Stimulated activated naive CD8-positive, alpha-beta T cell treated with anti-CD3 and anti-CD28 coated beads, Interleukin-15, Interleukin-2, amounts not matched to agents 100 ng/mL and 50 ng/mL, for 24 hours (primary cell): ENCODE results near the gene NTPCR.

Experiments used
- H3K27ac Mint-ChIP-seq: one replicate; pipeline ENCODE4 v1.8.0; 2021; ENCODE audit warnings: mild to moderate bottlenecking, mixed read lengths
- H3K27me3 Mint-ChIP-seq: one replicate; pipeline ENCODE4 v1.8.0; 2021; ENCODE audit warnings: mixed read lengths
- H3K36me3 Mint-ChIP-seq: one replicate; pipeline ENCODE4 v1.8.0; 2021; ENCODE audit warnings: low read depth, mixed read lengths
- H3K4me1 Mint-ChIP-seq: one replicate; pipeline ENCODE4 v1.8.0; 2021; ENCODE audit warnings: low read depth, mixed read lengths
- H3K4me3 Mint-ChIP-seq: one replicate; pipeline ENCODE4 v1.8.0; 2021; ENCODE audit warnings: mild to moderate bottlenecking, mixed read lengths
- H3K9me3 Mint-ChIP-seq: one replicate; pipeline ENCODE4 v1.8.0; 2021; ENCODE audit warnings: mixed read lengths

The NTPCR gene

DNA sequence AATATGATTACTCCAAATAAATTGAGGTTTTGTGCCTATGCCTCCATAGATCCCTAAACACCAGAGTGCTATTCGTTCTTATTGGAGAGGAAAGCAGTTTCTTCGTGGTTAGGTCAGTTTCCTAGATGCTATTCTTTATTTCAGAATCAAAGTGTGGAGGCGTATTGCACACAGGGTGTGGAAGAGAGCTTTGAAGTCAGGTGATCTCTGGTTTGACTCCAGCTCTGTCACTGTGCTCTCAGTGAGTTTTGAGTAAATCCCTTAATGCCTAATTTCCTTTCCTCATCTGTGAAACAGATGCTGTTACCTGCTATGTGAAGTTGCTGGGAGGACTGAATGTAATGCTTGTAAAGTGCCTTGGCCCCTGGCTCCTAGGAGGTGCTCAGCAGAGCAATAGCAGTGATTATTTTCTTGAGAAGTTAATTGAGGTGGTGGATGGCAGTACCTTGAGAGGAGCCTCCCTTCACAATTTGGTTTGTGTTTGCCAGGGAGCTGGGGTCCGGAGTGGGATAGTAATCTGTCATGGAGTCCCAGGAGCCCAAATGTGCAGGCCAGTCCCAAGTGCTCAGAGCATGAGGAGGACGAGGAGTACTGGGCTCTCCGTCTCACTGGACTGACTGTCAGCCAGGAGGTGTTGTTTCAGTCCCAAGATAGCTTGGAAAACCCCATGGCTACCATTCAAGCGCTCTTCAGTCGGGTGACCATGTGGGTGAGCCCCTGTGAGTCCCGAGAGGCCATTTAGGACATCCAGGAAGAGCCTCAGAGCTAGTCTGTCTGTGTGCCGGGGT lies 14.9 kb downstream of the NTPCR start:
- H3K9me3 Mint-ChIP-seq = no peaks in the 10 kb centered on the region
- no peak overlapping the region for H3K27ac Mint-ChIP-seq
- H3K36me3 Mint-ChIP-seq = peaks cover 60% of the 10 kb centered on the region
- H3K27me3 Mint-ChIP-seq = no peaks in the 10 kb centered on the region
- peaks cover 52% of the 10 kb centered on the region for H3K4me1 Mint-ChIP-seq
- no peak overlapping the region for H3K4me3 Mint-ChIP-seq

DNA sequence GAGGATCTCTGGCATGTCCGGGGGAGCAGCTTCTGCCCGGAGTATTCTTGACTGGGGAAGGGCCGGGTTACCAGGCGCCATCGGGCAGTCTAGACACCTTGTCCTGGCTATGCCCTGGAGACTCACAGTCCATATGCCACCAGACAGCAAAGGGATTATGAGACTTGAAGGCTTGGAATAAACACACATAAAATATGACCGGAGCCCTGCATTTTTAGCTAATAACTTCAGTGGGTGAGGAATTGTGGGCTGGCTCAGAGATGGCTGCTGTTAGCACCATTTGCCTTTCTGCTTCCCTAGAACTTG lies 15.5 kb downstream of the NTPCR start:
- Mint-ChIP-seq H3K9me3 (no peaks in the 10 kb centered on the region), H3K27ac (no peak overlapping the region), H3K36me3 (peaks cover 60% of the 10 kb centered on the region), H3K4me1 (peaks cover 52% of the 10 kb centered on the region), H3K27me3 (no peaks in the 10 kb centered on the region), H3K4me3 (no peak overlapping the region)

DNA sequence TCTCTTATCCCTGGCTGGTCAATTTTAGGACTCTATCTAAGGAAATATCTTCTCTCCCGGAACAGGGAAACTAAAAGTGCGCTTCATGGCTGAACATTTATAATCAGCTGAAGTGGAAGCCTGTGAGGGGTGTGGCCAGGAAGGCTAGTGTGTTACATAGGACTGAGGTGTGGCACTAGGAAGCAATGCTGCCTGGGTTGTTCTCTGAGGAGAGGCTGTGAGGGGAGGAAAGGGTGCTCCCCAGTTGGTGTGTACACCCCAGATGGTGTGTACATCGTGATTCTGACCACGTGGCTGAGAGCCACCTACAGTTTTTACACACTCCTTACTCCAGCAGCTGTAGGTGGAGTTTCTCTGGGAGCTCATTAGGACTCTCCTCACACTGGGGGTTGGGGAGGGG lies 16.3 kb downstream of the NTPCR start:
- no peaks in the 10 kb centered on the region for H3K27me3 Mint-ChIP-seq
- no peak overlapping the region for H3K27ac Mint-ChIP-seq
- H3K4me1 Mint-ChIP-seq = peaks cover 47% of the 10 kb centered on the region
- H3K36me3 Mint-ChIP-seq = peaks cover 62% of the 10 kb centered on the region
- no peak overlapping the region for H3K4me3 Mint-ChIP-seq
- peaks cover 4% of the 10 kb centered on the region for H3K9me3 Mint-ChIP-seq

DNA sequence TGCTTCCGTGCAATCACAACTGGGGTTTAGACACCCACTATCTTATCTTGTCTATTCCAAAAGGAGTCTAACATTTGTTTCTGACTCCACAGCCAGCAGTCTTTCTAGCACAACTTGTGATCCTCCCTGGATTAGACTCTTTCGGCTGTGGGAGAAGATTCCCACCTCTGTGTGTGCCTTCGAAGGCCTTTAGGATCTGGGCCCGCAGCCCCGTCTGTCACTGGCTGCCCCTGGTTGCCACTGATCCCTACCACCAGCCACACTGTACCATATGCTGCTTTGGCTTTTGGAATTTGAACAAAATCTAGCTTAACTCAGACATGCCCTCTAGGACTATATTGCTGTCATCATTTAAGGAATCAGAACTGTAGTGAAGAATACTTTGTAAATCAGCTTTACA lies 18.0 kb downstream of the NTPCR start:
- Mint-ChIP-seq H3K27ac (no peak overlapping the region), H3K27me3 (no peaks in the 10 kb centered on the region), H3K4me3 (no peak overlapping the region), H3K36me3 (peaks cover 71% of the 10 kb centered on the region), H3K4me1 (peaks cover 30% of the 10 kb centered on the region), H3K9me3 (peaks cover 15% of the 10 kb centered on the region)

DNA sequence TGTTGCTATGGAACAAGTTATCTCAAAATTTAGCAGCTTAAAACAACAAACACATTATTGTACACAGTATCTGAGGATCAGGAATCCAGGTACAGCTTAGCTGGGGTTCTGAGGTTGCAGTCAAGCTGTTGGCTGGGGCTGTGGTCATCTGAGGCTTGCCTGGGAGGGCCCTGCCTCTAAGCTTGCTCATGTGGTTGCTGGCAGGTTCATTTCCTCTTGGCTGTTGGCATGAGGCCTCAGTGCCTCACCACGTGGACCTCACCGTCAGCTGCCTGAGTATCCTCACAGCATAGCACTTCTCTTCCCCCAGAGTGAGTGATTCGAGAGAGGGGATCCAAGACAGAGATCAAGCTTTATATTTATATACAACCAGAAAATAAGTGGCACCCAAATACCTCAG lies 18.6 kb downstream of the NTPCR start:
- H3K36me3 Mint-ChIP-seq = peaks cover 76% of the 10 kb centered on the region
- no peak overlapping the region for H3K4me3 Mint-ChIP-seq
- H3K4me1 Mint-ChIP-seq = peaks cover 25% of the 10 kb centered on the region
- peaks cover 21% of the 10 kb centered on the region for H3K9me3 Mint-ChIP-seq
- no peaks in the 10 kb centered on the region for H3K27me3 Mint-ChIP-seq
- H3K27ac Mint-ChIP-seq = peak overlapping the region; percentile 68

DNA sequence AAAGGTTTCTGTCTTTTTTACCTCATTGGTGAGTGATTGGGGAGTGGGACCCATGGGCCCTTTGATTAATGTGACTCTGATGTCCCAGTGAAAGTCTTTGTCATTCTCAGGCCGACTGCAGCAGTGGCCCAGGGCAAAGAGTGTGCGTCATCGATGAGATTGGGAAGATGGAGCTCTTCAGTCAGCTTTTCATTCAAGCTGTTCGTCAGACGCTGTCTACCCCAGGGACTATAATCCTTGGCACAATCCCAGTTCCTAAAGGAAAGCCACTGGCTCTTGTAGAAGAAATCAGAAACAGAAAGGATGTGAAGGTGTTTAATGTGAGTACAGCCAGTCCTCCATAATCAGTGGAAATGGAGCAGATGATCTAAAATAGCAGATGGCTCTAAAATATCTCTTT lies 19.4 kb downstream of the NTPCR start:
- Mint-ChIP-seq H3K4me3 (no peak overlapping the region), H3K9me3 (peaks cover 25% of the 10 kb centered on the region), H3K27me3 (no peaks in the 10 kb centered on the region), H3K27ac (peak overlapping the region; percentile 68), H3K4me1 (peaks cover 21% of the 10 kb centered on the region), H3K36me3 (peaks cover 84% of the 10 kb centered on the region)

DNA sequence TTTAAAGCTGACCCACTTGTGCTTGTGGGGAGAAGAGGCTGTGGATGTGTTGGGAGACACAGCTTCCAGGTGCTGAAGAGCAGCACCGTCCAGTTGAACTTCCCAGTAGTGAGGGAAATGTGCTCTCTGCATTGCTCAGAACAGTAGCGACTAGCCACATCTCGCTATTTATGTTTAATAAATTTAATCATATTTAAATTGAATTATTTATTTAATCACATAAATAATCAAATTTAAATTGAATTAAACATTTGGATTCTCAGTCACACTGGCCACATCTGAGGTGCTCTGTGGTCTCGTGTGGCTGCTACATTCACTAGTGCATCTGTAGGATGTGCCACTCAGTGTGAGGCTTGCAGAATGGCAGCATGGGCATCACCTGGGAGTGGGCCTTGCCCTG lies 20.1 kb downstream of the NTPCR start:
- Mint-ChIP-seq H3K27ac (no peak overlapping the region), H3K36me3 (peaks cover 83% of the 10 kb centered on the region), H3K4me1 (peaks cover 14% of the 10 kb centered on the region), H3K9me3 (peaks cover 25% of the 10 kb centered on the region), H3K27me3 (no peaks in the 10 kb centered on the region), H3K4me3 (no peak overlapping the region)

DNA sequence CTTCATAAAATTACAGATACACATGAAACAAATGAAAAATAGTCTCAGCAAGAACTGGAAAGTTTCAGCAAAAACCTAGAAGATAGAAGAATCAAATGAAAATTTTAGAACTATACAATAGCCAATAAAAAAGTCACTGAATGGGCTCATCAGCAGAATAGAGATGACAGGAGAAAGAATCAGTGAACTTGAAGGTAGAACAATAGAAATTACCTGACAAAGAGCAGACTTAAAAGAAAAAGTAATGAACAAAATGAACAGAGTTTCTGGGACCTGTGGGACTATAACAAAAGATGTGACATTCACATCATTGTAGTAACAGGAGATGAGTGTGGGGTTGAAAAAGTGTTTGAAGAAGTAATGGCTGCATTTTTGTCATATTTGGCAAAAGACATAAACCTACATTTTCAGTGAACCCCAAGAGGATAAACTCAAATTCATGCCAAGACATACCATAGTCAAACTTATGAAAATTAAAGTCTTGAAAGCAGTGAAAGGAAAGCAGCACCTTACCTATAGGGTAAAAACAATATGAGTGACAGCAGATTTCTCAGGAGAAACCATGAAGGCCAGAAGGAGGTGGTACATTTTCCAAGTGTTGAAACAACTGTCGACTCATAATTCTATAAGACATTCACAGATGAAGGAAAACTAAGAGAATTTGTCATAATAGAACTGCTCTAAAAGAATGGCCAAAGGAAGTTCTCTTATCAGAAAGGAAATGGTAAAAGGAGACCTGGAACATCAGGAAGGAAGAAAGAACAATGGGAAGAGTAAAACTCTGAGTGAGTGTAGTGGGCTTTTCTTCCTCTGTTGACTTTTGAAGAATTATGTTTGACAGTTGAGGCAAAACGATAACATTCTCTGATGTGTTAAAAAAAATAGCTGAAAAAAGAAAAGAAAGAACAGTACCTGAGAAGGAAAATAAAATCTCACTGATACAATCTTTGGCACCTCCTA lies 23.5 kb downstream of the NTPCR start:
- peaks cover 20% of the 10 kb centered on the region for H3K4me1 Mint-ChIP-seq
- peaks cover 25% of the 10 kb centered on the region for H3K9me3 Mint-ChIP-seq
- no peaks in the 10 kb centered on the region for H3K27me3 Mint-ChIP-seq
- H3K36me3 Mint-ChIP-seq = peaks cover 88% of the 10 kb centered on the region
- no peak overlapping the region for H3K27ac Mint-ChIP-seq
- H3K4me3 Mint-ChIP-seq = no peak overlapping the region

DNA sequence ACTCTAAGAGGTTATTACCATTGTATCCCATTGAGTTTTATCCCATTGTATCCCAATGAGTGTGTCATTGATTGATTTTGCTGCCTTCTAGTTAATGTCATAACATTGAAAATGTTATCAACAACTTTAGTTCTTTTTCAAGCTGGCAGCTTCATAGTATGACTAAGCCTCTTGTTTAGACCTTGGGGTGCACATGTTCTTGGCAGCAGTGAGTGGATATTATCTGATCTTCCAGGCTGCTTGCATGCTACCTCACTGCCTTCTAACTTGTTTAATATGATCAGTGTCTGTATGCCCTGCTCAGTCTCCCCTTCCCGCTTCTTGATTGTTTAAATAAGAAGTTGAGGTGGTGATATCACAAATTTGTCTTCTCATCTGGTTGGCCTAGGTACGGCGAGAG lies 24.6 kb downstream of the NTPCR start:
- no peaks in the 10 kb centered on the region for H3K27me3 Mint-ChIP-seq
- H3K27ac Mint-ChIP-seq = no peak overlapping the region
- H3K4me3 Mint-ChIP-seq = no peak overlapping the region
- H3K9me3 Mint-ChIP-seq = peaks cover 25% of the 10 kb centered on the region
- peaks cover 81% of the 10 kb centered on the region for H3K36me3 Mint-ChIP-seq
- H3K4me1 Mint-ChIP-seq = peaks cover 16% of the 10 kb centered on the region

DNA sequence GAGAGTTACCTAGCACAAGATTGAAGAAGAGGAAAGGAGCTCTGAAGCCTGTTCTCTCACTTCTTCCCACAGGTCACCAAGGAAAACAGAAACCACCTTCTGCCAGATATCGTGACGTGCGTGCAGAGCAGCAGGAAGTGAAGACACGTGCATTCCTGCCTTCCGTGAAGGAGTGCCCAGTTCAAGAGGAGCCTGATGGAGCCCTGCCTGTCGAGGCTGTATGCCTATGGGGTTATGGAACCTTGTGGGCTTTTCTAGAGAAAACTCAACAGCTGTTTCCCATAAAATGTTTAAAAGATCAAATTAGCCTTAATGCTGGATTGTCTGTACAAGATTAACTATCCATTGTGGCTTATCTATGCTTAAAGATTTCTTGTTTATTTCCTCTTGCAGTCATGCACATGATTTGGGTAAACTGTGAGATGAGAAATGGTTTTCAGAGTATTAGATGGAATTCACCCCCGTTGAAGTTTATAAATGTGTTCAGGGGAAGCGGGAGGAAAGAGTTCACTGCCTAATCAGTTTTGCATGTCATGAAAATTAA lies 27.8 kb downstream of the NTPCR start:
- H3K36me3 Mint-ChIP-seq = peaks cover 69% of the 10 kb centered on the region
- H3K27ac Mint-ChIP-seq = peak overlapping the region; percentile 72
- peaks cover 16% of the 10 kb centered on the region for H3K4me1 Mint-ChIP-seq
- peaks cover 12% of the 10 kb centered on the region for H3K9me3 Mint-ChIP-seq
- no peak overlapping the region for H3K4me3 Mint-ChIP-seq
- no peaks in the 10 kb centered on the region for H3K27me3 Mint-ChIP-seq

DNA sequence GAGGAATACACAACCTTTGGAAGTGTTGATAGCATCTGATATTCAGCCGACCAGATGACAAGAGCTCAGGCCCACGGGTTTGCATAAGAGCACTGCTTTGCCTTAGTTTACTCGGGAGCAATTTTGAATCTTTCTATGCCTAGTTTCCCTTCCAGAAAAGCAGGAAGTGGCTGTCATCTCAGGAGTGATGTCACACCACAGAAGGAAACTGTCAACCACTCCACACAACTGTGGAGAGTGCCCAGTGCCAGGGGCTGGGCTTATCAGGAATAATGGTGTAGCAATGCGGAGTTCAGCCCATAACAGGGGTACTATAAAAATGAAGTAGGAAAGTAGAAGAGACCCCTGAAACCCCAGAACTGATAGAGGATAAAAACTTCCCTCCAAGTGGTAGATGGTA lies 28.4 kb downstream of the NTPCR start:
- Mint-ChIP-seq H3K27ac (no peak overlapping the region), H3K4me1 (peaks cover 16% of the 10 kb centered on the region), H3K36me3 (peaks cover 62% of the 10 kb centered on the region), H3K27me3 (no peaks in the 10 kb centered on the region), H3K4me3 (no peak overlapping the region), H3K9me3 (peaks cover 6% of the 10 kb centered on the region)

DNA sequence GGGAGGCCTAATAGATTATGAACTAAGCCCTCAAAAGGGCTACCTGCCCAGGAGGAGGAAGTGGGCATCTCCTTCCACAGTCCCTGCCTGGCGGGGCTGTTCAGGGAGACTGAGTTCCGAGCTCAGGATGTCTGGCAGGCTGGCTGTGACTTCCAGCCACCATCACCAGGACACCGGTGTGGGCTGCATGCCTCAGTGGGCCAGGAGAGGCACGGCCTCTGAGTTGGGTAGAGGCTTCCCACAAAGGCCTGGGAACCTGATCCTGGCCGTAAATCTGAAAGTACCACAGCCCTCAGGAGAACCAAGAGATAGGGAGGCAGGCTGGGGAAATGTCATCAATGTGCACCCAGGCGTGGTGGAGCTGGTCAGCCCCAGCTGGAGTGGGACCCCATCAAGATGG lies 29.1 kb downstream of the NTPCR start:
- Mint-ChIP-seq H3K36me3 (peaks cover 55% of the 10 kb centered on the region), H3K27ac (no peak overlapping the region), H3K4me3 (no peak overlapping the region), H3K27me3 (no peaks in the 10 kb centered on the region), H3K4me1 (peaks cover 16% of the 10 kb centered on the region), H3K9me3 (no peaks in the 10 kb centered on the region)

DNA sequence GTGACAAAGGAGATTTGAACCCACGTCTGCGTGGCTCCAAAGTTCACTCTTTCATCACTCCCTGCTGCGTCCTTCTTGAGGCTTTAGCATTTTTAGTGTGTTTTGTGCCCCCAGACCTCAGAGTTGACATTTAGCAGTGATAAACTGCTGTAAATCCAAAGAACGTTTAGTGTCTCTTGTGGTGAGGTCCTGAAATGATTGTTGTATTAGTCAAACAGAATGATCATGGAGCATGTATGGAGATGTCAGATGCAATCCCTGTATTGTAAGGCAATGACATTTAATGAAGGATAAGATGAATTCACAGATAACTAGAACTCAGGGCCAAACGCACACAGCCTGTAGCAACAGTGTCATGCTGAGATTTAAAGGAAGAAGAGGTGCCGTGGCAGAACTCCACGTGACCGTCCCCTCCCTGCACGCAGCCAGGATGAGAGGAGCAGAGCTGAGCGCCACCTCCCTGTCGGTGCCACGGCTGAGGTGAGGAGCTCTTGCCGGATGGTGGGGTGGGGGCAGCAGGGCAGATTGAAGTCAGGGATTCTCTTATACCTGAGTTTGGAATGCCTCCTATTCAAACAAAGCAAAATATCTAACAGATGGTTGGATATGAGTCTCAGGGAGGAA lies 30.1 kb downstream of the NTPCR start:
- Mint-ChIP-seq H3K9me3 (no peaks in the 10 kb centered on the region), H3K36me3 (peaks cover 48% of the 10 kb centered on the region), H3K4me1 (peaks cover 16% of the 10 kb centered on the region), H3K4me3 (no peak overlapping the region), H3K27me3 (no peaks in the 10 kb centered on the region), H3K27ac (no peak overlapping the region)

DNA sequence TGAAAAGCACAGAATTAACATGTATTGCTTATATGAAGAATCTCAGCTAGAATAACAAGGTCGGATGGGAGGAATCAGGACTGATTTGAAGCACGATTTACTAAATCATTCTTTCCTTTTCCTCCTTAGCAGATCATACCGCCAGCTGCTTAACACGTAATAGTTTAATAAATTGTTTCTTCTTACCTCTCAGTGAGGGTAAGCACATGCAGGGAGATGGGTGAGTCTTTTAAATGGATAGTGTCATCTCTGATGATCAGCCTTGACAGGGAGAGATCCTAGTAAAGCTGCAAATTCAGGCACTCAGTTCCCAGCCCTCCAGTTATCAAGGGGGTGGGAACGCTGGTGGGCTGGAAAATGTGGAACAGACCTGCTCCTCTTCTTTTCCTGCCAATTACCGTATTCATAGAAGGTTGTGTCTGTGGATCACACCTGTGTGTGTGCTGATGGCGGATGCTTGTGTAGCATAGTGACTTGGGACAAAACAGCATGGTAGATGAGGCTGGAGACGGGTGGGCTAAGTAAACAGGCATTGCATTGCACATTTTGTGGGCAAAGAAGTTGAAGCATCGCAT lies 30.7 kb downstream of the NTPCR start:
- H3K27ac Mint-ChIP-seq = no peak overlapping the region
- H3K9me3 Mint-ChIP-seq = no peaks in the 10 kb centered on the region
- H3K4me3 Mint-ChIP-seq = no peak overlapping the region
- H3K27me3 Mint-ChIP-seq = no peaks in the 10 kb centered on the region
- peaks cover 16% of the 10 kb centered on the region for H3K4me1 Mint-ChIP-seq
- peaks cover 44% of the 10 kb centered on the region for H3K36me3 Mint-ChIP-seq
